ENCODE results near the gene SLC66A2.

The SLC66A2 gene

GRCh38 chr18:79919089-79919488 lies 32.4 kb downstream of the SLC66A2 start:
- no peak for DNase-seq (ENCODE audit: low read depth)

- DNase-seq (ENCODE audit: low read depth): no peak
Observed at GRCh38 chr18:79918615-79919011, 32.8 kb downstream of the SLC66A2 start.

GRCh38 chr18:79917853-79918614 lies 33.4 kb downstream of the SLC66A2 start:
- no peak for DNase-seq (ENCODE audit: low read depth)

- DNase-seq (ENCODE audit: low read depth): no peak
Observed at GRCh38 chr18:79917169-79917852, 34.1 kb downstream of the SLC66A2 start.

GRCh38 chr18:79916546-79917168 lies 34.8 kb downstream of the SLC66A2 start:
- DNase-seq (ENCODE audit: low read depth): no peak

- DNase-seq (ENCODE audit: low read depth): no peak
Observed at GRCh38 chr18:79916128-79916494, 35.3 kb downstream of the SLC66A2 start.

- DNase-seq (ENCODE audit: low read depth): no peak
Observed at GRCh38 chr18:79915161-79916127, 36.0 kb downstream of the SLC66A2 start.

- no peak for DNase-seq (ENCODE audit: low read depth)
Observed at GRCh38 chr18:79914614-79915160, 36.8 kb downstream of the SLC66A2 start.

GRCh38 chr18:79912994-79913831 lies 38.2 kb downstream of the SLC66A2 start:
- DNase-seq (ENCODE audit: low read depth): no peak

- DNase-seq (ENCODE audit: low read depth): no peak
Observed at GRCh38 chr18:79912409-79912991, 39.0 kb downstream of the SLC66A2 start.

- DNase-seq (ENCODE audit: low read depth): no peak
Observed at GRCh38 chr18:79911344-79912270, 39.8 kb downstream of the SLC66A2 start.

- no peak for DNase-seq (ENCODE audit: low read depth)
Observed at GRCh38 chr18:79910563-79911343, 40.7 kb downstream of the SLC66A2 start.

- DNase-seq (ENCODE audit: low read depth): no peak
Observed at GRCh38 chr18:79906706-79907105, 44.7 kb downstream of the SLC66A2 start.

- DNase-seq (ENCODE audit: low read depth): no peak
Observed at GRCh38 chr18:79905993-79906392, 45.5 kb downstream of the SLC66A2 start.

- no peak for DNase-seq (ENCODE audit: low read depth)
Observed at GRCh38 chr18:79905389-79905911, 46.0 kb downstream of the SLC66A2 start.

GRCh38 chr18:79904357-79905147 lies 46.9 kb downstream of the SLC66A2 start:
- no peak for DNase-seq (ENCODE audit: low read depth)

- no peak for DNase-seq (ENCODE audit: low read depth)
Observed at GRCh38 chr18:79903787-79904356, 47.6 kb downstream of the SLC66A2 start.

Measured in activated T-helper 9 cell treated with anti-CD3 and anti-CD28 coated beads, Interleukin-2, amount 50 U/mL, for 16 hours (primary cell).